Activated CD4-positive, alpha-beta T cell treated with anti-CD3 and anti-CD28 coated beads for 1 hour (primary cell): ENCODE results near the gene RTN3.

ENCODE experiments used
- DNase-seq: peaks from one replicate; pipeline ENCODE4 v3.0.0-alpha.2; 2020

Gene RTN3

GRCh38 chr11:63745304-63746170 is 64.2 kb downstream of the RTN3 start:
- DNase-seq = no peak

- DNase-seq = no peak
Measured at GRCh38 chr11:63747011-63747410, 65.7 kb downstream of the RTN3 start.

- DNase-seq = no peak
Measured at GRCh38 chr11:63749624-63750023, 68.3 kb downstream of the RTN3 start.

- DNase-seq = no peak
Measured at GRCh38 chr11:63756919-63757761, 75.8 kb downstream of the RTN3 start.

DNA sequence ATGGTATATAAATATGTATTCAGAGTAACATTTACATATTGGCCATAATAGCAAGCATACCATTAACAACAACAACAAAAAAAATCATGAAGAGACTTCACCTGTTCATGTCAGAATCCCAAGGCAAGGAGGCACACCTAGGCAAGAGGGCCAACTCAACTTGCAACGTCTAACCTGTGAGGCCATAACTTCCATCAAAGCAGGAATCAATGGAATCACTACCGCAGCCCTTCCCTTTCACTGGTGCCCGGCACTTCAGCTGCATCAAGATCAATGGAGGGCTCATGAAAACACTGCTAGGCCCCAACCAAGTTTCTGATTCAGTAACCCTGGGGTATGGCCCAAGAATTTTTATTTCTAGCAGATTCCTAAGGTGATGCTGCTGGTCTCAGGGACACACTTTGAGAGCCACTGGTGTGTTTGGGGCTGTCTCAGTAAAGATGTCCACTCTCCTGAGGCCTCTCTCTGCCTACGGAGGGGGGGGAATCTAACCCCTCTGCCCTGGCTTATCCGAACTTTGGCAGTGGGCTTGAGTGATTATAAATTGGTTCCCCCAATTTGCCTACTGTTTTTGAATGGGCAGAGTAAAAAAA is 79.3 kb downstream of the RTN3 start:
- no peak for DNase-seq

- no peak for DNase-seq
Measured at GRCh38 chr11:63761188-63761587, 79.9 kb downstream of the RTN3 start.

DNA sequence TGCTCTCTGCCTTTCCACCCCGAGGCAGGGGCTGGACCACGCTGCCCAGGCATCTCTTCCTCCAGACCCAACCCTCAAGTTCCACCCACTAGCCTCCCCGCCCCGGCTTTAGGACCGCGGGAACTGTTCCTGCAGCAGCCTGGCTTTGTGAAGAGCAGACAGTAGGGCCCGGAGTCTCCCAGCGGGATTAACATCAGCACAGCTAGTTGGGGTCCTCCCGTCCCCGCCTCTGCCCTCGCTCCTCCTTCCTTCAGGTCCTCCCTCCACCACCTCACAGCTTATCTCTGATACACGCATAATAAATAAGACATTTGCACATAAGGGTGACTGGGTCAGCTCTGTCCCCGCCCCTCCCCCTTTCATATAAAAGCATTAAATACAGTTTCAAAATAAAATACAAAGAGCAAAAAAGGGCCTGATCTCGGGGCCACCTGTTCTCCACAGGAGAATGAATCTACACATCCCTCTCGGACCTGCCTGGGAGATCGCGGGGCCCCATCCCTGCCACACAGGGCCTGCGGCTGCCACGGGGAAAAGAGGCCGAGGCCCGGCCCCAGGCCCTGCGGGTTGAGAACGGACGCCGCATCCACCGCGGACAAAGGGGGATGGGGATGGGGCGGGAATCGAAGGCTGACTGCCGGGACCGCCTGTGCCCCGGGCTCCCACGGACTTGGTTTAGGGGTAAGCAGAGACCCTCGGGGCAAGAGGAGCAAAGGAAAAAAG is 80.8 kb downstream of the RTN3 start:
- DNase-seq = no peak

GRCh38 chr11:63762654-63763495 is 81.6 kb downstream of the RTN3 start:
- DNase-seq = no peak

DNA sequence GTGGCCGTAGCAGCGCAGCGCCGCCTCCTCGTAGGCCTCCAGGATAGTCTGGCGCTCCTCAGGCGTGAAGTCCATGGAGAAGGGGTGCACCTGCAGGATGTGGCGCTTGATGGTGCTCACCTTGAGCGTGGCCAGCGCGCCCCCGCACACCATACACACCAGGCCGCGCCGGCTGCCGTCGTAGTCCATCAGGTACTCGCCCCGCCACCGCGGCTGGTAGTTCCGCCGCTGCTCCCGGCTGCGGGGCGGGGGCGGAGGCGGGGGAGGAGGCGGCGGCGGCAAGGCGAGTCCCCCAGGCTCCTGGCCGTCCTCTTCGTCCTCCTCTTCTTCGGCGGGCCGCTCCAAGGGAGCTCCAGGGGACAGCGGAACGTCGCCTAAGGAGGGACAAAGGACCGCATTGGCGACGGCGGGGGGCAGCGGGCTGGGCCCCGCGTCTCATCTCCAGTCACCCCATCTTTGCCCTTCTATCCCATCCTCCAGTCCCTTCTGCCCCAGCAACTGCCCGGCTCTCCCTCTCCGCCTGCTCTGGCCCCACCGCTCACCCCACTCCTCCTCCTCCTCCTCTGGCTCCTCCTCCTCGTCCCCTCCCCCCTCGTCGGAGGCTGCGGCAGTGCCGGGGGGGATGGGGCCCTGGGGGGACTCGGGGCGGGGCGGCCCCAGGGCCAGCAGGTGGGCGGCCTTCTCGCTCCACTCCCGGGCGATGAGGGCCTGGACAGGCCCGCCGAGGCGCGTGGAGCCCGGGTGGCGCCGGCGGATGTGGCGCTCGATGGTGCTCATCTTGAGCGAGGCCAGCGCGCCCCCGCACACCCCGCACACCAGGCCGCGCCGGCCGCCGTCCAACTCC is 82.4 kb downstream of the RTN3 start:
- DNase-seq = no peak

DNA sequence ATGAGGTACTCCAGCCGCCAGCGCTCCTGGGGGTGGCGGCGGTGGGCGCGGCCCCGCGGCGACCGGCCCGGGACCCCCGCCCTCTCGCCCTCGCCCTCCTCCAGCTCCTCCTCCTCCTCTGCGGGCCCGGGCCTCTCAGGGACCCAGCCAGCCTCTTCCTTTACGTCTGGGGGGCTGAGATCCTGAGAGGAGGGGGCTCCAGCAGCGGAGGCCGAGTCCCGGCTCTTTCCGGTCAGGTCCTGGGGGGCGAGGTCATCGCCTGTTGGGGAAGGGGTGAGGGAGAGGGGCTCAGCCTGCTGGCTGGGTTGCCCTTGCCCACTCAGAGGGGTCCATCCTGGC is 83.0 kb downstream of the RTN3 start:
- no peak for DNase-seq

- no peak for DNase-seq
Measured at GRCh38 chr11:63764679-63765647, 83.7 kb downstream of the RTN3 start.

DNA sequence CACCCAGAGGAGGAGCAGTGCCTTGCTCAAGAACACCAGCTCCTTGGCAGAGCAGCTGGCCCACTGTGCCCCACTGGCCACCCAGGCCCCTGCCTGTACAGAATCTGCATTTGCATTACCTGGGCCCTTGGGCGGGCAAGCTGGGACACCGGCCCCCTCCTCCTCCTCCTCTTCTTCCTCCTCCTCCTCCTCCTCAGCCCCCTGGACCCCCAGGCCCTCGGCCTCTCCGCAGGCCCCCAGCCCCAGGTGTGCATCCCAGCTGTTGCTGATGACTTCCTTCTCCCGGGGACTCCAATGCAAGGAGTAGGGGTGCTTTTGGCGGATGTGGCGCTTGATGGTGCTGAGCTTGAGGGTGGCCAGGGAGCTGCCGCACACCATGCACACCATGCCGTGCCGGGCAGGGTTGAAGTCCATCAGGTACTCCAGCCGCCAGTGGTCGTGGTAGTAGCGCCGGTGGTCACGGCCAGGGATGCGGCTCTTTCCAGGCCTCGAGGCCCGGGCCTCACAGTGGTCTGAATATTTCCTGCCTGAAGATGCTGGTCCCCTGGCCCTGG is 84.5 kb downstream of the RTN3 start:
- no peak for DNase-seq

DNA sequence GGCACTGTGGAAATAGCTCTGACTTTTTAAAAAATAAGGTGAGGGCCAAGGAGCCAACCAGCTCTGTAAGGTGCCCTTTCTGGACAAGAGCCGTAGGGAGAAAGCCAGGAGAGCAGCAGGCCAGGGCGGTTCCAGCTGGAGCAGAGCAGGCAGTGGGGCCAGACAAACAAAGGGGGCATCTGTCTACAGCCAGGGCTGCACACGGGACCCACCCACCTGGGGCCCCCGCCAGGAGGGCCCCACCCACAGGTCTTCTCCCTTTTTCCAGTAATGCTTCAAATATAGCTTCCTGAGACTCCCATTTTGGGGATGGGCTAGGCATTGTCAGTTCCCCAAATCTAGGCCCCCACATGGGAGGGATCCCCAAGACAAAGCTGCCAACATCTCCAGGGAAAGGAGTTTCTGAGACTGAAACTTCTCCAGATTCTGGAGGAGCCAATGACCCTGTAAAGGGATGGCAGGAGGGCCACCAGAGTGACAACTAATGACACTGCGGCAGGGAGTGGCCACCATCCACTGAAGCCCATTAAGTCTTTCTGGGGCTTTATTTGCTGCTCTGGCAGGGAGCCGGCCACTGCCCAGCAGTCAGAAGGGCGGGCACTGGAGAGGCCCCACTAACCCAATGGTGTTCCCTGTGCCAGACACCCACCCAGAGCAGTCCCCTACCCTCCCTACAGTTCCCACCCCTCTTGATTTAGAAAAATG is 85.4 kb downstream of the RTN3 start:
- DNase-seq = no peak

DNA sequence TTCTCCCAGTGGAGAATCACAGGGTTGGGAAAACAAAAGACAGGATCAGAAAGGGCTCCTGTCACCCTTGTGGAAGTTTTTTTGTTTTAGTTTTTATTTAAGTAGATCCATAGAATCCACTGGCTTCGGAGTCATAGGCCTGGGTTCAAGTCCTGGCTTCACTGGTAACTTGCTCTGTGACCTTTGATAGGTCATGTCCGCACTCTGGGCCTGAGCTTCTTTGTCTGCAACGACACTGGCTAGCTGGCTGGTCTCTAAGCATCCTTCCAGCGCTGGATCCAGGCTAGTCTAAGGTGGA is 85.9 kb downstream of the RTN3 start:
- no peak for DNase-seq

DNA sequence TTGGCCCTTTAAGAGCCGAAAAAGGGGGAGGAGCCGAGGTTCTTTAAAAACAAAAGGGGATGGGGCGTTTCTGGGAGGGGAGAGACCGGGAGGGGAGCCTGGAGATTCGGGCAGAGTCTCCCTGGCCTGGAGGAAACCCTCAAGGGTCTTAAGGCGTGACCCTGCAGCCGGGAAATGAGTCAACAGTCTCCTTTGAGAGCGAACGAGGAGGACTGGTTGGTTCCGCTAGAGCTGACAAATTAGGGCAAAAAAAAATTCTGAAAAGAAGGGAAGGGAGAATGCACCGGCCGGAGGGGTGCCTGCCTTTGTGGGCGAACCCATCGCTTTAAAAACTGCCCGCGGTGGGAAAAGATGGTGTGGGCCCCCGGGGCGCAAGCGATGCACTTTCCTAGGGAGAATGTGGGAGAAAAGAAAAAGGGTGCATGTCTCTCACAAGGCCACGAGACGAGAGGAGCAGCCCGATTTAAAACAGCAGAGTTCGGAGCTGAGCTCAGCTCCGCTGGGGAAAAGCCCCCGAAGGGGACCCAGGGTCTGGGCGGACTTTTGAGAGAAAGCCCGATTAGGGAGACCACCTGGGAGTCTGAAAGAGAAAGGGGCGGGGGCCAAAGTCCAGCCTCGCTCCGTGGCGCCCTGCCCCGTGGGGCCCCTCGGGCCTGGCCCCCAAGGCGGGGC is 86.4 kb downstream of the RTN3 start:
- DNase-seq = no peak

GRCh38 chr11:63768237-63769041 is 87.1 kb downstream of the RTN3 start, which contains the start of gene ZFTA:
Gene ZFTA, minus strand, starts transcription at chr11:63768775. Its CDS starts 153 bp downstream, at chr11:63768622.
- peak; percentile 45 for DNase-seq

DNA sequence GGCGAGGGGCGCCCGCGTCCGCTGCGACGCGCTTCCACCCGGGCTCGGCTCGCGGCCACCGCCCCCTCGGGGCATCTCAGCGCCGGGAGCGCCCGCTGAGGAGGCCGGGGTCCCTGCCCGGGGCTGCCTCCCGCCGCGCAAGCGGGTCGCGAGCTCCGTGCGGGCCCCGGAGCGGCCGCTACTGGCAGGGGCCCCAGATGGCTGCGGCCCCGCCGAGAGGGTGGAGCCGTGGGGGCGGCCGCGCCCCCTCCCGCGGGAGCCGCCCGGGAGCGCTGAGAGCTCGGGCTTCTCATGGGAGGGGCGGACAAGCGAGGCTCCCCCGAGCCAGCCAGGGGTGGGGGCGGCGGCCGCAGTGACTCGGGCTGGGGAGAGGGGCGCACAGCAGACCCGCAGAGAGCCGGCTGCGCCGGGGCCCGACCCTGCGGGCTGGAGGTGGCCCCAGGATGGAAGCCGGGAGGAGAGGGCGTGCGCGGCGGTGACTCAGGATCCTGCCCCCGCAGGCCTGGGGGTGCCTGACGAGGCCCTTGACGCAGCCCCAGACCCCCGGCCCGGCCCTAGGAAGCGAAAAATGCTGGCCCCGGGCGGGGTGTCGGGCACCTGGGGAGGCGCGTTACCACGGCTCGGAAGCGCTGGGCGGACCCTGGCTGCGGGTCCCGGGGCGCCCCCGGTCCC is 87.9 kb downstream of the RTN3 start:
- DNase-seq = no peak
